ENCODE results near the gene P2RY8. TPM values are rescaled to one million over a fixed set of nuclear protein-coding genes. Genes with fewer than 3 reads are reported as not detected.

Gene P2RY8
- total and polyA plus RNA-seq, 2 of the 4 experiments (the other 2 are of a cell fraction): not detected

DNA sequence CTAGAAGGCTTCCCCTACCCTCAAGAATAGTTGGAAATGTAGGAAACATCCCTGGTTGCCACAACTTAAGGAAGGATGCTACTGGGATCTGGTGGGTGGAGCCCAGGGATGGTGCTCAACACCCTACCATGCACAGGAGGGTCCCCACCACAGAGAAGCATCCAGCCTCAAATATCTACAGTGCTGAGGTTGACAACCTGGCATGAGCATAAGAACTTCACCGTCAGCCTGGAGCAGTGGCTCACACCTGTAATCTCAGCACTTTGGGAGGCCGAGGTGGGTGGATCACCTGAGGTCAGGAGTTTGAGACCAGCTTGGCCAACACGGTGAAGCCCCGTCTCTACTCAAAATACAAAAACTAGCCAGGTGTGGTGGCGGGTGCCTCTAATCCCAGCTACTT, 60.3 kb downstream of the P2RY8 start:
- Histone ChIP-seq H2BK5ac (ENCODE audit: low read depth, low read length, poor library complexity, severe bottlenecking) (no peak overlapping the region), H3K4me3 (ENCODE audit: insufficient read depth, low read depth, low read length) (no peak overlapping the region), H3K27ac (ENCODE audit: insufficient read depth, low read length) (no peak overlapping the region), H3K4ac (ENCODE audit: low read depth, low read length) (no peak overlapping the region), H3K36me3 (ENCODE audit: control insufficient read depth, insufficient read depth, low read length) (no peaks in the 10 kb centered on the region), H3K4me1 (ENCODE audit: control insufficient read depth, insufficient read depth, low read length) (no peaks in the 10 kb centered on the region), H2AK5ac (ENCODE audit: low read depth, low read length) (no peak overlapping the region), H3K9me3 (ENCODE audit: control insufficient read depth, insufficient read depth, low read length) (0 out of 2 replicates have a peak, but pooled peaks cover 1% of the 10 kb centered on the region), H2BK20ac (ENCODE audit: low read depth, low read length) (no peak overlapping the region), H2BK15ac (ENCODE audit: low read depth, low read length) (no peak overlapping the region), H4K8ac (ENCODE audit: low read depth in 2 of 2, low read length in 2 of 2) (no peak overlapping the region), H3K79me1 (ENCODE audit: low read depth in 1 of 2, low read length in 2 of 2) (no peaks in the 10 kb centered on the region), H2AK9ac (replicated peaks; ENCODE audit: low read depth, low read length, poor library complexity) (no peak overlapping the region), H3K4me2 (ENCODE audit: low read depth, low read length) (no peak overlapping the region), H2AFZ (replicated peaks; ENCODE audit: low read length, poor library complexity) (no peak overlapping the region), H4K91ac (ENCODE audit: insufficient read depth, low read depth, low read length) (no peak overlapping the region), H3K23ac (ENCODE audit: low read depth, low read length) (no peak overlapping the region), H3K56ac (ENCODE audit: extremely low read depth, insufficient read depth, low read length) (no peak overlapping the region), H3K27me3 (ENCODE audit: control insufficient read depth, insufficient read depth, low read length) (no peaks in the 10 kb centered on the region), H2BK120ac (ENCODE audit: low read depth, low read length) (no peak overlapping the region), H4K5ac (ENCODE audit: low read depth, low read length) (no peak overlapping the region), H3K9ac (ENCODE audit: low read depth, low read length) (no peak overlapping the region), H3K18ac (ENCODE audit: low read depth, low read length) (no peak overlapping the region), H3K9me1 (ENCODE audit: insufficient read depth, low read length) (no peaks in the 10 kb centered on the region), H4K20me1 (ENCODE audit: insufficient read depth, low read length) (no peaks in the 10 kb centered on the region), H3K14ac (replicated peaks; ENCODE audit: low read depth, low read length) (no peak overlapping the region)
- in situ Hi-C loops (cut with MboI; ENCODE audit: low sequenced_read_pairs): no loop called here
- POLR2A ChIA-PET (ENCODE audit: unreplicated experiment): no interaction called here
- TF ChIP-seq CEBPB (IDR thresholded peaks at IDR 0.05; ENCODE audit: low read depth, low read length): no peak
- dilution Hi-C loops (cut with HindIII; ENCODE audit: low sequenced_read_pairs, unreplicated experiment): no loop called here
- no TSS peak for BruUV-seq (replicated peaks)
- intact Hi-C loops (cut with micrococcal nuclease): no loop called here
- 80% methylated on average over 1 of the region's 5 CpGs; no CpG with 5 or more reads in 1 of the 2 experiments for WGBS, 2 experiments (ENCODE audit: extremely low coverage in 2 of 2, insufficient read length in 1 of 2)
- ATAC-seq (ENCODE audit: low read depth): no peak
- CTCF ChIA-PET: no interaction called here
- no peak for DNase-seq
